ENCODE results near the gene GPR141.

GPR141 gene

DNA sequence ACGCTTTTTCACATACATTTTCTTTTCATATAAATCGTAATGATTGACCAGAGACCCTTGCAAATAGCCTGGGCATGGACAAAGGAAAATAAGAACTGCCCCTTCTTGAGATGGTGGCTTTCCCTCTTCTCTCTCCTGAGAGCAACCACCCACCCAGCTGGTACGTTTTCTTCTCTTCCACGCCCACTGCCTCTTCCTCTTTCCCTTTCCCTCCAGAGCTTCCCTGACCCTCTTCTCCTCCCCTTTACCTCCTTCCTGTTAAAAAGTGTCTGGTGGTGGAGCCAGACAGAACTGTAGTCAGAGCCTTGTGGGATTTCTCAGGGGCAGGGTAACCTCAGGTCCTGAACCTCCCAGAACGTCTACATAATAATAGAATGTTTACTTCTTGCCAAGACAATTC is 23.2 kb downstream of the GPR141 start:
- no peaks in the 10 kb centered on the region for H3K27me3 ChIP-seq (ENCODE audit: control insufficient read depth in 5 of 5, insufficient read depth in 4 of 5, low read length in 5 of 5)
- no peaks in the 10 kb centered on the region for H3K36me3 ChIP-seq (ENCODE audit: control insufficient read depth in 5 of 5, insufficient read depth in 5 of 5, low read length in 5 of 5)
- H3K27ac ChIP-seq (ENCODE audit: low read depth, low read length) = no peak overlapping the region
- H3K9ac ChIP-seq (ENCODE audit: low read length in 5 of 5) = no peak overlapping the region
- peaks cover 0 to 11% (median 6%) of the 10 kb centered on the region in 5 donors for H3K4me1 ChIP-seq (ENCODE audit: control insufficient read depth in 5 of 5, insufficient read depth in 5 of 5, low read length in 5 of 5)
- H3K4me3 ChIP-seq (ENCODE audit: low read depth in 1 of 5, low read length in 5 of 5) = no peak overlapping the region
- H3K9me3 ChIP-seq (ENCODE audit: control insufficient read depth in 5 of 5, low read length in 5 of 5) = no peaks in the 10 kb centered on the region

DNA sequence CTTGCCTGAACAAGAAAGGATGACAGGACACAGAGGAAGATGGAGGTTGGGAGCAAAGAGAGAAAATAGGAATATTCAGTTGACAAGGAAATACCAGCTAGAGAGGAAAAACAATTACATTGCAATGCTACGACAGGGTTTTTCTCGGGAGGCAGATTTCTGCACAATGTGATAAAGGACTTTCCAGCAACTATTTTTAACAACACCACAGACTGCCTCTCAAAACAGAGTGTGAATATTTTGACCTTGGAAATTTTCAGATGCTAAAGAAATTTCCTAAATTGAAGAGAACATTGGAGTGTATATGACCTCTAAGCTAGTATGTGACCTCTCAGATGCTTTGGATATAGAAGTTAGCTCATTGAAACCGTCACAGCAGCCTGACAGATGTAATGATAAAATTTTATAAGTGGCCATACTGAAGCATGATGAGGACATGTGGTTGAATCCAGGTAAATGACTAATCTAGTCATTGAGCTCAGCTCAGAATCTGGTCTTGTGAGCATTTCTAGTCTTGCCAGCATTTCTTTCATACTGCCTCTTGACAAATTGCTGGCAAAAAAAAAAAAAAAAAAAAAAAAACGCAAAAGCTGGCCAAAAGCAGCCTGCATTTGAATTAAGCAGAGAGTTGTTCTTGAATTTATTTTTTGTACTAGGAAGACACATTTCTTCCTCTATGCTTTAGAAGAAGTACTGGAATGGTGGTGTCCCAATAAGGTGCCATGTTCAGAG is 24.4 kb downstream of the GPR141 start:
- Histone ChIP-seq H3K4me1 (ENCODE audit: control insufficient read depth in 5 of 5, insufficient read depth in 5 of 5, low read length in 5 of 5) (peaks cover 0 to 11% (median 6%) of the 10 kb centered on the region in 5 donors), H3K4me3 (ENCODE audit: low read depth in 1 of 5, low read length in 5 of 5) (no peak overlapping the region), H3K9ac (ENCODE audit: low read length in 5 of 5) (no peak overlapping the region), H3K27me3 (ENCODE audit: control insufficient read depth in 5 of 5, insufficient read depth in 4 of 5, low read length in 5 of 5) (no peaks in the 10 kb centered on the region), H3K36me3 (ENCODE audit: control insufficient read depth in 5 of 5, insufficient read depth in 5 of 5, low read length in 5 of 5) (no peaks in the 10 kb centered on the region), H3K27ac (ENCODE audit: low read depth, low read length) (no peak overlapping the region), H3K9me3 (ENCODE audit: control insufficient read depth in 5 of 5, low read length in 5 of 5) (no peaks in the 10 kb centered on the region)

DNA sequence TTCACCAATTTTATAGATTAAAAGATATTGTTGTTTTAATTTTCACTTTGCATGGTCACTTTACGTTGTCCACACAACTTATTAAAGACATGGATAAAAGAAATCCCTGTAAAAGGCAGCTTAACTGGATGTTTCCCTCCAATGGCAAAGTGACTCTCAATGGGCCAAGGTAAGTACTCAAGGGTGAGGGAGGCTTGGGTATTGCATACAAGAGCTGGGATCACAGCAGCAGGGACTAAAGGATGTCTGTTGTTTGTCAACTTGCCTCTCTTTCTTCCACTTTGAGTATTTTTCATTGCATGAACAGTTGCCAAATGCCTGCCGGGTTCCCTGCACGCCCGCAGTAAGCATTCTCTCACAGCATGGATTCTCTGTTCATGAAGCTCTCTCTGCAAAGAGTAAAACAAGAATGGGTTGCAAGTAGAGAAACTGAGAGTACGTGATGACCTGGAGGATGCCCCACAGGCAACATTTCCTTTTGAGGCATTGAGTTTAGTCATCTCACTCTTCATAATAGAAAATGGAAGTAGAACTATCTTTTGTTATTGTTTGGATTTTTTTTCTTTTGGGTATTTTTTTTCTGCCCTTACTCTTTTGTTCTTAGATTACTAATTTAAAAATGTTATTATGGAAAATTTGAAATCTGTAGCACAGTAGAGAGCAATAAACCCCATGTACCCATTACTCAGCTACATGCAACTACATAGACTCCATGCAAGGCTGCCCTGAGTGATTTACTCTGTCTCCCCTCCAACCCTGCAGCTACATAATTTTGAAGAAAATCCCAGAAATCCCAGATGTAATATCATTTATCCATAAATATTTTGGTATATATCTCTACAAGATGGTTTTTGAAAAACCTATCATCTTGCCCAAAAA is 26.3 kb downstream of the GPR141 start:
- H3K4me1 ChIP-seq (ENCODE audit: control insufficient read depth in 5 of 5, insufficient read depth in 5 of 5, low read length in 5 of 5) = peaks cover 0 to 11% (median 6%) of the 10 kb centered on the region in 5 donors
- no peaks in the 10 kb centered on the region for H3K36me3 ChIP-seq (ENCODE audit: control insufficient read depth in 5 of 5, insufficient read depth in 5 of 5, low read length in 5 of 5)
- H3K4me3 ChIP-seq (ENCODE audit: low read depth in 1 of 5, low read length in 5 of 5) = no peak overlapping the region
- H3K9ac ChIP-seq (ENCODE audit: low read length in 5 of 5) = no peak overlapping the region
- H3K9me3 ChIP-seq (ENCODE audit: control insufficient read depth in 5 of 5, low read length in 5 of 5) = no peaks in the 10 kb centered on the region
- no peak overlapping the region for H3K27ac ChIP-seq (ENCODE audit: low read depth, low read length)
- H3K27me3 ChIP-seq (ENCODE audit: control insufficient read depth in 5 of 5, insufficient read depth in 4 of 5, low read length in 5 of 5) = no peaks in the 10 kb centered on the region

DNA sequence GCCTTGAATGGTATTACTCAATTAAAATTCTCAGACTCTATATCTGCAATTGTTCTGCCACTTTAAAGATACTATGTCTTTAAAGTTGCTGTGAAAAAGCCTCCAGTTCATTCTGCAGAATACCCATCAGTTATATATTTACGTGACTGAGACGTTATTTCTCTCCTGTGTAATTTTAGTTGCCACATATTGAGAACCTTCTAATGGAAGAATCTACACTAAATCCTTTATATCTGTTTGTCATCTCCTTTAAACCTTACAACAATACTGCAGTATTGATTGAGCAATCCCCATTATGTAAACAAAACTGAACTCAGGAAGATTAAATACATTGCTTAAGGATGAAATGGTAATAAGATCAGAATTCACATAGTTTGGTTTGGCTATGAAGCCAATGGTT is 30.0 kb downstream of the GPR141 start:
- Histone ChIP-seq H3K9ac (ENCODE audit: low read length in 5 of 5) (no peak overlapping the region), H3K27ac (ENCODE audit: low read depth, low read length) (no peak overlapping the region), H3K4me1 (ENCODE audit: control insufficient read depth in 5 of 5, insufficient read depth in 5 of 5, low read length in 5 of 5) (no peaks in the 10 kb centered on the region), H3K4me3 (ENCODE audit: low read depth in 1 of 5, low read length in 5 of 5) (no peak overlapping the region), H3K27me3 (ENCODE audit: control insufficient read depth in 5 of 5, insufficient read depth in 4 of 5, low read length in 5 of 5) (no peaks in the 10 kb centered on the region), H3K9me3 (ENCODE audit: control insufficient read depth in 5 of 5, low read length in 5 of 5) (no peaks in the 10 kb centered on the region), H3K36me3 (ENCODE audit: control insufficient read depth in 5 of 5, insufficient read depth in 5 of 5, low read length in 5 of 5) (no peaks in the 10 kb centered on the region)

DNA sequence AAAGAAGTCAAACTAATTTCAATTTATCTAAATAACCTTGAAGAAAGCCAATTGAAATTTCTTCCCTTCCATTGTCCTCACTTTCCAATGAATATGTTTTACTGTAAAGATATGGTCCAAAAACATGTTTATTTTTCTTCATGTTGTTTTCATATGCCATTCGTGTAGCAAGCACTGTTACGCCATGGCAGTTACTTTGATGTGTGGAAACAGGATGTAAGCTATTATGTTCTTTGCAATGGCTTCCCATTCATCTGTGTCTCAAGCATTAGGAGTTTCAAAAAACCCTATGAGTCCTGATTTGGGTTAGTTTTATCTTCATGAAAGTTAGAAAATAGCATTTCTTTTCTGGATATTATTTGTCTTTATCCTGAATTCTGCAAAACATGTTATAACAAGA is 31.0 kb downstream of the GPR141 start:
- Histone ChIP-seq H3K4me1 (ENCODE audit: control insufficient read depth in 5 of 5, insufficient read depth in 5 of 5, low read length in 5 of 5) (no peaks in the 10 kb centered on the region), H3K4me3 (ENCODE audit: low read depth in 1 of 5, low read length in 5 of 5) (no peak overlapping the region), H3K9ac (ENCODE audit: low read length in 5 of 5) (no peak overlapping the region), H3K27me3 (ENCODE audit: control insufficient read depth in 5 of 5, insufficient read depth in 4 of 5, low read length in 5 of 5) (no peaks in the 10 kb centered on the region), H3K9me3 (ENCODE audit: control insufficient read depth in 5 of 5, low read length in 5 of 5) (no peaks in the 10 kb centered on the region), H3K27ac (ENCODE audit: low read depth, low read length) (no peak overlapping the region), H3K36me3 (ENCODE audit: control insufficient read depth in 5 of 5, insufficient read depth in 5 of 5, low read length in 5 of 5) (no peaks in the 10 kb centered on the region)

DNA sequence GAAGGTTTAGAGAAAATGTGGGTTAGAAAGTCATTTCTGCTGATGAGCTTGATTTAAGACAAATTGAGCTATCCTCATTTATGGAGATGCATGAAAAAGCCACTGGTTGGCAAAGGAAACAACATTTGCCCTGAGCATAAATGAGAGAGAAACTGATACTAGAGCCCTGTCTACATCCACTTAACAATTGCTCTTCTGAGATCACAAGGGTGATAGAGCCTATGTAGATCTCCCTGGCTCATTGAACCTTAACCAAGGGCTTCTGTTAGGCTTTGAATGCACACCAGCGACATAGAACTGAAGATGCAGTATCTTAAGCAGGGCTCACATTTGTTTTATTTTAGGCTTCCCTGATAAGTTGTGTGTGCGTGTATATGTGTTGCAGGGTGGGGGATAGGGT is 35.0 kb downstream of the GPR141 start:
- Histone ChIP-seq H3K27me3 (ENCODE audit: control insufficient read depth in 5 of 5, insufficient read depth in 4 of 5, low read length in 5 of 5) (no peaks in the 10 kb centered on the region), H3K4me1 (ENCODE audit: control insufficient read depth in 5 of 5, insufficient read depth in 5 of 5, low read length in 5 of 5) (no peaks in the 10 kb centered on the region), H3K9me3 (ENCODE audit: control insufficient read depth in 5 of 5, low read length in 5 of 5) (no peaks in the 10 kb centered on the region), H3K4me3 (ENCODE audit: low read depth in 1 of 5, low read length in 5 of 5) (no peak overlapping the region), H3K27ac (ENCODE audit: low read depth, low read length) (no peak overlapping the region), H3K36me3 (ENCODE audit: control insufficient read depth in 5 of 5, insufficient read depth in 5 of 5, low read length in 5 of 5) (no peaks in the 10 kb centered on the region), H3K9ac (ENCODE audit: low read length in 5 of 5) (no peak overlapping the region)

DNA sequence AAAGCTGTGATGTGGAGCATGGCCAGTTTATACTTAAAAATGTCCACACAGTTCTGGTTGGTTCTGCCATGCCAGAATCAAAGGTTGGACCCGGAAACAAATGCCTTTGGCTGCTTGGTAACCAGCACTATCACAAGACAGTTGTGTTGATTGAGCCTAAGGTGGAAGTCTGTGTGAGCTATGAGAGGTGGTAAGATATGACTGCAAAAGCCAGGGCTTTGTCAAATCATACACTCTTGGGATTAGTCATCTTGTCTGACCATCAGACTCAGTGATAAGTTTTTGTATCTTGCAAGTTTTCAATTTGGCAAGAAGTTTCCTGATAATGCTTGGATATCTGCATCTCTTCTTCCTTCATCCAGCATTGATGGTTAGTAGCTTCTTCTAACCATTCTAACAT is 35.5 kb downstream of the GPR141 start:
- H3K4me1 ChIP-seq (ENCODE audit: control insufficient read depth in 5 of 5, insufficient read depth in 5 of 5, low read length in 5 of 5) = no peaks in the 10 kb centered on the region
- no peak overlapping the region for H3K4me3 ChIP-seq (ENCODE audit: low read depth in 1 of 5, low read length in 5 of 5)
- H3K9ac ChIP-seq (ENCODE audit: low read length in 5 of 5) = no peak overlapping the region
- no peaks in the 10 kb centered on the region for H3K36me3 ChIP-seq (ENCODE audit: control insufficient read depth in 5 of 5, insufficient read depth in 5 of 5, low read length in 5 of 5)
- no peaks in the 10 kb centered on the region for H3K9me3 ChIP-seq (ENCODE audit: control insufficient read depth in 5 of 5, low read length in 5 of 5)
- no peak overlapping the region for H3K27ac ChIP-seq (ENCODE audit: low read depth, low read length)
- H3K27me3 ChIP-seq (ENCODE audit: control insufficient read depth in 5 of 5, insufficient read depth in 4 of 5, low read length in 5 of 5) = no peaks in the 10 kb centered on the region

DNA sequence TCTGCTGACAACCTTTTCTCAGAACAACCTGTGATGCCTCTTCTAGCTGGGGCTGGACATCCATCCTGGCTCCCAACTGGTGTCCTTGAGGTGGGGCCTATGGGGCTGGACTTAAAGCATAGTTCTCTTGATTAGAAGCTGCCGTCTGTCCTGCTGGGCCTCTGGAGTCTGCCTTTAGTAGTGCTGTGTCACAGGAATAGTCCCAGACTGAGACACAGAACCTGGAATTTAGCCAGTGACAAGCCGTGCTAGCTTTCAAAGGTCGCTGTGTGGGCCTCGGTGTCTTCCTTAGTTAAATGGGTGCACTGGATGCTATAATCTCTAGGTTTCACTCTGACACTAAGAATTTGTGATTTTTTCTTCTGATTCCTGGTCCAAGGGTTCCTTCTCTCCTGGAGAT is 41.2 kb downstream of the GPR141 start:
- H3K27me3 ChIP-seq (ENCODE audit: control insufficient read depth in 5 of 5, insufficient read depth in 4 of 5, low read length in 5 of 5) = no peaks in the 10 kb centered on the region
- no peak overlapping the region for H3K27ac ChIP-seq (ENCODE audit: low read depth, low read length)
- peaks cover 2 to 13% (median 12%) of the 10 kb centered on the region in 5 donors for H3K4me1 ChIP-seq (ENCODE audit: control insufficient read depth in 5 of 5, insufficient read depth in 5 of 5, low read length in 5 of 5)

DNA sequence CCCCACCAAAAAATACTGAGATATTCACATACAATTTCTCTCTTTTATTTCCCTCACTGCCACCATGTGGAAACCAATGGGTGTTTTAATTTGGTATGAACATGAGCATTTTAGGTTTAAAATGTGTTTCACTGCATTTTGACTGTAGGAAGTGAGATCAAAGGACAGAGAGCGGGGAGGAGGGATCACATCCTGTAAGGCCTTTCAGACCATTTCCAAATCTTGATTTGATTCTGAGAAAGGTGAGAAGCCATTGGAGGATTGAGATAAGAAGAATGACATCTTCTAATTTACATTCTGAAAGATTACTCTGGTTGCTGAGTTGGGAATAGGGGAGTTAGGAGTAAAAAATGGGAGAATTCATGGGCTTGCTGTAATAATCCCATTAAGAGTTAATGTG is 42.5 kb downstream of the GPR141 start:
- H3K9ac ChIP-seq (ENCODE audit: low read length in 5 of 5) = no peak overlapping the region
- no peak overlapping the region for H3K27ac ChIP-seq (ENCODE audit: low read depth, low read length)
- no peak overlapping the region for H3K4me3 ChIP-seq (ENCODE audit: low read depth in 1 of 5, low read length in 5 of 5)
- H3K4me1 ChIP-seq (ENCODE audit: control insufficient read depth in 5 of 5, insufficient read depth in 5 of 5, low read length in 5 of 5) = peaks cover 2 to 14% (median 12%) of the 10 kb centered on the region in 5 donors
- no peaks in the 10 kb centered on the region for H3K36me3 ChIP-seq (ENCODE audit: control insufficient read depth in 5 of 5, insufficient read depth in 5 of 5, low read length in 5 of 5)
- H3K9me3 ChIP-seq (ENCODE audit: control insufficient read depth in 5 of 5, low read length in 5 of 5) = no peaks in the 10 kb centered on the region
- no peaks in the 10 kb centered on the region for H3K27me3 ChIP-seq (ENCODE audit: control insufficient read depth in 5 of 5, insufficient read depth in 4 of 5, low read length in 5 of 5)

More for the DNA sequence above, 41.2 kb downstream of the GPR141 start:
- Histone ChIP-seq H3K9me3 (ENCODE audit: control insufficient read depth in 5 of 5, low read length in 5 of 5) (no peaks in the 10 kb centered on the region), H3K9ac (ENCODE audit: low read length in 5 of 5) (no peak overlapping the region), H3K4me3 (ENCODE audit: low read depth in 1 of 5, low read length in 5 of 5) (no peak overlapping the region), H3K36me3 (ENCODE audit: control insufficient read depth in 5 of 5, insufficient read depth in 5 of 5, low read length in 5 of 5) (no peaks in the 10 kb centered on the region)

DNA sequence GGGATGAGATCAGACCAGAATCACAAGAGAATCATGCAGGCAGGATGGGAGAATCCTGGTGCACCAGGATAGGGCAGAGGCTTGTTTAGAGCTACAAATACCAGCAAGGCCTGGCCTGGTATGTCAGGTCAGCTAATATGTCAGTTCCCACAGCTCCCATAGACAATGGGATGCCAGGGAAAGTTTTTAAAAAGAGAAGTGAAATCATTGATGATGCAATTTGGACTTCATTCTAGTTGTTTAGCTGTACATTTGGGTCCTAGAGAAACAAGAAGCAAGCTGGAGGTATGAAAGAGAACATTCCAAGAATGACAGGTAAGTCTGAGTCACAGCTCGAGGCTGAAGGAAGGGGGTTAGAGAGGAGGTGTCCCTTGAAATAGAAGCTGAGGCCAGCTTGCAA is 45.2 kb downstream of the GPR141 start:
- Histone ChIP-seq H3K27me3 (ENCODE audit: control insufficient read depth in 5 of 5, insufficient read depth in 4 of 5, low read length in 5 of 5) (no peaks in the 10 kb centered on the region), H3K4me1 (ENCODE audit: control insufficient read depth in 5 of 5, insufficient read depth in 5 of 5, low read length in 5 of 5) (peaks cover 9 to 22% (median 19%) of the 10 kb centered on the region in 5 donors), H3K36me3 (ENCODE audit: control insufficient read depth in 5 of 5, insufficient read depth in 5 of 5, low read length in 5 of 5) (no peaks in the 10 kb centered on the region), H3K9me3 (ENCODE audit: control insufficient read depth in 5 of 5, low read length in 5 of 5) (no peaks in the 10 kb centered on the region), H3K9ac (ENCODE audit: low read length in 5 of 5) (no peak overlapping the region), H3K4me3 (ENCODE audit: low read depth in 1 of 5, low read length in 5 of 5) (no peak overlapping the region), H3K27ac (ENCODE audit: low read depth, low read length) (peak overlapping the region; percentile 42)
